ENCODE data around the gene GLA.

GLA gene

DNA sequence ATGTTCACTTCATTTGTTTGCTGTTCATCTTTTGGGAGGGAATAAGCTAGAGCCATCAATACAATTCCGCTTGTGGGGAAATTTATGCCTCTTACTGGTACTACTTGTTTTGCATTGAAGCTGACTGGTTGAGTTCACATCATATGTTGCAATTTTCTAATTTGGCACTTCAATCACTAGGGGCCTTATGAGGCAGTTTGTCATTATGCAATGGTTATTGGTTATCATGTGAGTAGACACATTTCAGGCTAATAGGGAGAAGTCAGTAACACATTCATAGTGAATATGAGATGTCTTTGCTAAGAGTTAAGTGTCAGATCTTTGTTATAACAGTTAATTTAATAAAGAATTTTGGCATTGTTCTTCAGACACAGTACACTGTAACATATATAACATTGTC is 11.9 kb downstream of the GLA start:
- DNase-seq = peak; percentile 32 to 68 (median 61)

DNA sequence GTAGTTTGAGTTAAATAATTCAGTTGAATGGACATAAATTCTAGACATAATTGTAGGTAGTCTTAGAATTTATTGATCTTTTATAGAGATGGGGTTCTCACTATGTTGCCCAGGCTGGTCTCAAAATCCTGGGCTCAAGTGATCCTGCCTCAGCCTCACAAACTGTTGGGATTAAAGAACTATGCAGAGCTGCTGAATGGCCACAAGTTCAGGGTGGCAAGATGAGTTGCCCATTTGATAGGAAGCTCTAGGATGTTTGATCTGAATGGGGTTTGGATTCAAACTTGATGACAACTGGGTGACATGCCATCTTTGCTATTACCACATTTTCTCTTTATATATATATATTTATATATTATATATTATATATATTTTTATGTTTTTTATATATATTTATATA is 13.4 kb downstream of the GLA start:
- DNase-seq = no peak

DNA sequence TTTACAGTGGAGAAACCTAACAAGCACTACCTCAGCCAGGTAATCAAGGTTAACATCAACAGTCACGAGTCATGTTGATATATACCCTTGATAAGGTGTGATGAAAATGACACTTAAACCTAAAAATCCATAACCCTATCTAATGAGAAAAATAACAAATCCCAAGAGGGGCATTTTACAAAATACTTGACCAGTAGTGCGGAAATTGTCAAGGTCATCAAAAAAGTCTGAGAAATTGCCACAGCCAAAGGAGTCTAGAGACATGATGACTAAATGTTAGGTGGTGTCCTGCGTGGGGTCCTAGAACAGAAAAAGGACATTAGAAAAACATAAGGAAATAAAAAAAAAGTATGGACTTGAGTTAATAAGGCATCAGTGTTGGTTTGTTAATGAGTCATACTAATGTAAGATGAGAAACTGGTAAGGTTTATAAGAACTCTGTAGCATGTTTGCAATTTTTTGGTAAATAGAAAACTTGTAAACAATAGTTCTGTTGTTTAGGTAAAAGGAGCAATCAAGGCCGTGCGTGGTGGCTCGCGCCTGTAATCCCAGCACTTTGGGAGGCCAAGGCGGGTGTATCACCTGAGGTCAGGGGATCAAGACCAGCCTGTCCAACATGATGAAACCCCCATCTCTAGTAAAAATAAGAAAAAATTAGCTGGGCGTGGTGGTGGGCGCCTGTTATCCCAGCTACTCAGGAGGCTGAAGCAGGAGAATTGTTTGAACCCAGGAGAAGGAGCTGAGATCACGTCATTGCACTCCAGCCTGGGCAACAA is 14.0 kb downstream of the GLA start:
- DNase-seq = no peak

DNA sequence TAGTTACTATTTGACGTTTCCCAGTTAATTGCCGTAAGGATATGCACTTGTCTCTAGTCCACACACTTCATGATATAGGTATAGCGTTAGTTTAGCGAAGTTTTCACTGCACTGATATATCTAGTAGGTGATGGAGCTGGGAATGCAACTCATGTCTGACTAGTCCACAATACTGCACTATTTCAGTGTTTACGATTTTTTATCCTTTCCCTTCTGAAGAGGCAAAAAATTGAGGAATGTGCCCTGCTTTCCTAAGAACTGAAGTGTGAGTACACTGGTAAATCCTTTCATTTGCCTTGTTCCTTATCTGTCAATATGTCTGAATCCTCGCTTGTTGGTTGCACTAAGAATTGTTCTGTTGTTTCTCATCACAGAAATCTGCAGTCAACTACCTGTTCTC is 15.9 kb downstream of the GLA start:
- no peak for DNase-seq

DNA sequence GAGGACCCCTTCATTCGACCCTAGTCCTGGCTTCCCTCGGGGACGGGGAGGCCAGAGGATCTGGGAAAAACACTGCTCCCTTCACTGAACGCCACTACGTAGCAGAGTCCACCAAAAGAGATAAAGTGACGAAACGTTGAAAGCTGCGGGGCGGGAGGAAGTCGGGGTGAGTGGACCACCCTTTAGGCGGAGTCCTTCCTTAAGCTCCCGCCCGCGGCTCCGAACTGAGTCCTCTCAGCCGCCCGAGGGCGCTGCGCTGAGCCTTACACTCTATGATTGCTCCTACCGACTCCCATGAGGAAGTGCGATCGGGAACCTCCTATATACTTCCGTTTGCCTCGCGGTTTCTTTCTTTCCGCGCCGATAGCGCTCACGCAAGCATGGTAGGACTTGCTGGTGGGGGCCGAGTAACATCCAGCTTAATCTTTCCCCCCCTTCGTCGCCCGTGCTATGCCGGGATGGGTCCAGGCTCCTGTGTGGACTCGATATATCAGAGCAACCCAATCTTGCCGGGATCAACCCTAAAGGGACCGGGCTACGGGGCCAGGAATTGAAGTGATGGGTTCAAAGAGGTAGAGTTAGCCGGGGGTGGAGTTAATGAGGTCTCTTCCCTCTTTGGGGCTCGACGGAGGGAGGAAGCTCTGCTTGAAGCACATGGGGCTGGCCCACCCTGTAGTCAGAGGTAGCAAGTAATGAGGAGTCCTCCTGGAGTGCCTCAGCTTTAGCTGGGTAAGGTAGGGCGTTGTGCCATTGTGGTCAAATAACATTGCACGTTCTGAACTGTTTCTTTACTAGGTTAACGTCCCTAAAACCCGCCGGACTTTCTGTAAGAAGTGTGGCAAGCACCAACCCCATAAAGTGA is 16.8 kb downstream of the GLA start, which contains the start of gene RPL36A:
Gene RPL36A (plus strand): TSS at position 348 of the 862 bp plus-strand sequence. CDS start 33 bp downstream, at position 381.
- peak; percentile 92 to 94 (median 92) for DNase-seq

DNA sequence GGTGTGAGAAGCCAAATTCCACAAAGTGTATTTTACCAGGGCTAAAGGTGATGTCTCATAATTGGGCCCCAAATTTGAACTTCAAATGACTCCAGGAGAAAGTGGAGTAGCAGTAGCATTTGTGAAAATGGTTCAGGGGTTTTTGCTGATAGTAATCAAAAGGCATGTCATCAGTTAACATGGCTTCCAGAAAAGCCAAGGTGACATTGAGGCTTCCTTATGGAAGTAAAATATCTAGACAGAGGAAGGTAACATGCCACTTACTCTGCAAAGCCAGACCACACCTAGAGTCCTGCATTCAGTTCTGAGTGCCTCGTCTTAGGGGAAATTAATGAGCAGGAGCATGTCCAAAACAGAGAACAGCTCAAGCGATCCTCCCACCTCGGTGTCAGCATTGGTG is 19.1 kb downstream of the GLA start:
- DNase-seq = no peak

DNA sequence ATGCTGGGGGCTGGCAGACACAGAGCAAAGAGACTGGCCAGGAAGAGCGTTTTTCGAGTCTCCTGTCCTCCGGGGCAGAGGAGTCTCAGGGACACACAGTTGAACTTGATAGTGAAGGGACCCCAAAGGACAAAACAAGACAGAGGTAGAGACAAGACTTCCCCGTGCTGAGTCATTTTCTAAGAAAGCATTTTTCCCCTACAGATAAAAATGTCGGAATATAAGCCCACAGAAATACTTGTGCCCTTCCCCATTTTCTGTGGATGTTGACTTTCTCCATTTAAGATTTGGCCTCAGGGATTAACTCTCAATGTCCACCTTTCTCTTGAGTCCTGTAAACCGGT is 21.2 kb downstream of the GLA start:
- peak in 1 of 3 donors; percentile 26 for DNase-seq

DNA sequence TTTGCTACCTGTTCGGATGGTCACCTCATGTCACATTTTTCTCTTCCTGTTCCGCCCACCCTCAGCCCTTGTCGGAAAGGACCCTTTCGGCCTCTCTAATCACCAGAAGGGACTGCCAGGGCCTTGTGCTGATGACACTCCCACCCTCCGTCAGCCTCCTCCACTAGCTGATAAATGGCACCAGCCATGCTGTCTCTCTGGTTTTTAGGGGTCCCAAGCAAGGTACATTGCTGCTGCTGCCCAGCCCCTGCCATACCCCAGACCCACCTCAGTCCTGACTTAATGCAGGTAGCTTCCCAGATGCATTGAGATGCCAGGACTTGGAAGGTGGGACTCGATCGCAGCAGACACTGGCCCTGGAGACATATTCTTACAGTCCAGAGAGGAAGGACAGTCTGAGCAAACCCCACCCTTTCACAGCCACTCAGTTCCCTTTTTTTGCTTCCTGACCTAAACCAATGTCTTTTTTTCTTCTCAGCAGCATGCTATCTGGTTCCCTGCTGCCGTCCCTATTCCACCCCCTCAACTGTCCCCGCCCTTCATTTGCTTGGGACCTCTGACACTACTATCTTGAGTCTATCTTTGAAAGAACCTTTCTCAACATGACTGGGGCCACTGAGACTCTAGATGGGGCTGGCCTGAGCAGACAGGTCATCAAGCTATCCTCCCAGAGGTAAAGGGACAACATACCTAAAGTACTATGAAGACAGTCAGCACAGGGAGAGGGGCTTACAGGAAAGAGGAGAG is 21.8 kb downstream of the GLA start, which contains the start of gene BTK:
Gene BTK (minus strand): TSS at position 397 of the 747 bp plus-strand sequence. CDS start 10,907 bp downstream, outside the sequence.
- DNase-seq = peak; percentile 65 to 73 (median 71)

DNA sequence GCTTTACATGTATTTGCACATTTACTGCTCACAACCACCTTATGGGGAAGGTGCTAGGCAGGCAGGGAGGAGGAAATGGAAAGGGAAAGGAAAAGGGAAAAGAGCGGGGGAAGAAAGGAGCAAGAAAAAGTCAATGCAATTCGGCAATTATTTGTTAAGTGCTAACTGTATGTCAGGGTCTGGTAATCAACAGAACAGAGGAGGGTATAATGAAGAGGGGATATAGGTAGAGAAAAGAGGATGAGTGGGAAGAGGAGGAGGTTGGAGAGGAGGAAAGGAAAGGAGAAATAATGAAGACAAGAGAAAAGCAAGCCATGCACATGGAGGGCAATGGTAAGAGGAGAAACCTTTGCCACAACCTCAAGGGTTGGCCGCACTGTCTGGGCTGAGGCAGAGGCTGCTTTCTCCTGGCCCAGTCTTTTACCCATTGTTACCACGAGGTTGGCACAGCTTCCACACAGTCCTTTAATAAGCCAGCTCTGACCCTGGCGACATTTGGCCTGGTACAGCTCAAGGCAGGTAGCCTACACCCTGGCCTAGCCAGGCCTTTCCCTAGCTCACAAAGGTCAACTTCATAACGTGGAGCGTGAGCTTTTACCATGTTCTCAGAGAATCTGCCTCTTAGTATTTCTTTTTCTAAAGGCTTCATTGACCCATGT is 22.6 kb downstream of the GLA start:
- peak in 1 of 3 donors; percentile 27 for DNase-seq

DNA sequence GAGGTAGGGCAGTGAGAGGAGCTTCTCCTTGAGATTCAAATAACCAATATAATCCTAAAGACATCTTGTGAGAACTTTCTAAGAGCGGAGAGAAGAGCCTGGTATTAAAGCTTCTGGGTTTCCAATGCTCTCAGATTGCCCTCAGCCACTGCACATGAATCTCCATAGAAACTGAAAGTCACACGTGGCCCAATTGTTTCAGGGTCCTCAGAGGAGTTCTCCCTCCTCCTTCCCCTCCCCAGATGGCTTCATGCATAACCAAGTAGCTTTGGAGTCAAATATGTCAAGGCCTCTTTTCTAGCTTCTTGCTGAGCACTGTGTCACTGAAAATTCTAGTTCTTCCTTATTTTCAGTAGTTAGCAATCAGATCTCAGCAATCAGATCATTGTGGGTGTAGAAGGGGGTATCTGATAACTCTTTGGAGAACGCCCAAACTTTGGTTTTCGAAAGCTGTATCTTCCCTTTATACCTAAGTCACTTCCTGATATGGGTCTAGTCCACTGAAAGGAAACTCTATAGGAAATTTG is 24.0 kb downstream of the GLA start:
- peak; percentile 12 to 40 (median 17) for DNase-seq

DNA sequence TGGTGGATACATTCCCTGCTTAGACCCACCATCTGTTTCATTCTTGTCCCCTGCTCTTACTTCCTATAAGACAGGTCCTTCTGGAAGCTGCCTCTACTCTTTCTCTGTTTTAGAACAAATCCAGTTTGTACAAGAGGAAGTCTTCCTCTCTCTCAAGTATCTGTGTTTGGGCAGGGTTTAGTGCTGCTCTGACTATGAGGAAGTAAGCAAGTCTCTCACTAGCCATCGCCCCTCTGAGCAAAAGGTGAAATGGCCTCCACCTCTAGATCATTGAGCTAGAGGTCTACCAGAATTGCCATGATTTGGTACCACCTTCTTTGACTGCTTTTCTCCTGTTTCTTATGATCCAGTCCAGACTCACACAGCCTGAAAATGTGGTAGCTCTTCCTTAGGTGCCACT is 30.2 kb downstream of the GLA start:
- peak in 1 of 3 donors; percentile 7 for DNase-seq

DNA sequence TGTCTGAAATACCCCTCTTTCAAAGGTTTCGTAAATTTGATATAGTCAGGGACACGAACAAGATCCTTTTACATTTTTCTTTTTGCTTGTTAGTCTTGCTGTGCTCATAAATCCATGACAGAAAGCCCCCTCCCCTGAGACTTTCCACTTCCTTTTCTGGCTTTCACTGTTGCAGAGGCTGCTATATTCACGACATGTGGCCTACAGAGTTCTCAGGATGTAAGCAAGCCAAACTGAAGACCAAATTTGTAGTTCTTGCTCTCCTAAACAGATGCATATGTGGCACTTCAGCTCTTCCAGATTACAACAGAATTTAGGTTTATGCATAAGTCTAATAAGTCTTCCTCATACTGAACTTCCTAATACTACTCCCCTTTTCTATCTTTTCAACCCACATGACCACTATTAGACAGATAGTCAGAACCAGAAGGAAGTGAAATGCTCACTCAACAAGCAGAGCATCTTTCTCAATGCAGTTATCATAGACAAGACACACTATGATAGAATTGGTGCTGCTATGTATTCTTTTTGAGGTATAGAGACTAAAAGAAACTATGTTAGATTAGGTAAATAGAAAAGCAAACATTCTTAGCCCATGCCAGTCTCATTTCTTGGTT is 36.7 kb downstream of the GLA start:
- no peak for DNase-seq

DNA sequence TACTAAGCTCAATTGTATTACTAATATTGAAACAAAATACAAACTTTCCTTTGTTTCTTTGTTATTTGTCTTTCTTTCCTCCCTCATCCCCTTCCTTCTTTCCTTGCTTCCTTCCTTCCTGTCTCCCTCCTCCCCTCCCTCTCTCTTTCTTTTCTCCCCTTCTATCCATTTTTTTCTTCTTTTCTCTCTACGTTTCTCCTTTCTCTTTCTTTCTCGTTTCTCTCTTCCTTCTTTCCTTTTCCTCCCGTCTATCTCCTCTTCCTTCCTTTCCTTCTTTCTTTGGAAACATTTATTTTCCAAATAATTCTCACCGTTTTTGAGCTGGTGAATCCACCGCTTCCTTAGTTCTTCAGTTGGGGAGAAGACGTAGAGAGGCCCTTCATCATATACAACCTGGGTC is 38.0 kb downstream of the GLA start:
- no peak for DNase-seq

DNA sequence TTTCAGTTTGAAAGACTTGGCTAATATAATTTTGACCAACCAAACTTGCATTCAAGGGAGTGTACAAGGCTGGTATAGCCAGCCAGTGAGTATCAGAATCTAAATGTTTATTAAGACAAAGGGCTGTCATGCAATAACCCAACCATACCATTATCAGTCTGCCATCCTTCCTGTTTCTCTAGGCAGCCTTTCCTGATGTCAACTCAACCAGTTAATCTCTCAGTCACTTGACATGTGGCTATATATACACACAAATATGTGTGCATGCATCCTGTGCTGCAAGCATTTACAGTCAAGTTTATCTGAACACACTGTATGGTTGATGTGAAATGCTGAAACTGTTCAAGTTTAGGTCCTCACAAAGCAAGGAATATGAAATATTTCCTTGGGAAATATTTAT is 38.9 kb downstream of the GLA start:
- DNase-seq = no peak

DNA sequence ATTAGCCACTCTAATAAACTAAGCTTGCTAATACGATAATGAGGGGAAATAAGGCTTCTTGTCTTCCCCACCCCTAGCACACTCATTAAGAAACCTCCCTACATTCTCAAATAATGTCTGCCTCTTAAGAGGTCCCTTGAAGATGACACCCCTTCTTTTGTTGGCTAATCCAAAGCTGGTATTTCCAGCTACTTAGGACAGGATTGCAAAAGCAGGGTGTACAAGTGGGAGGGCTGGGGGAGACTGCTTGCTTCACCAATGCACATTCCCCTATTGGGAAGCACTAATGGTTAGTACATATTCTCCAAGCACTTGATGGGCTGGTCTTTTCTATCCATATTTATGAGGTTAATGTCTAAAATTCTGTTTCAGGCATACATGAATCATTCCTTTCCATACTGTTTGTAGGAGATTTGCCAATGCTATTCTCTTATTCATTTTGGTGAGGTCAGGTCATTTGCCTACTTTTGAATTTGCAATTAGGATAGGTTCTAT is 42.4 kb downstream of the GLA start:
- no peak for DNase-seq

DNA sequence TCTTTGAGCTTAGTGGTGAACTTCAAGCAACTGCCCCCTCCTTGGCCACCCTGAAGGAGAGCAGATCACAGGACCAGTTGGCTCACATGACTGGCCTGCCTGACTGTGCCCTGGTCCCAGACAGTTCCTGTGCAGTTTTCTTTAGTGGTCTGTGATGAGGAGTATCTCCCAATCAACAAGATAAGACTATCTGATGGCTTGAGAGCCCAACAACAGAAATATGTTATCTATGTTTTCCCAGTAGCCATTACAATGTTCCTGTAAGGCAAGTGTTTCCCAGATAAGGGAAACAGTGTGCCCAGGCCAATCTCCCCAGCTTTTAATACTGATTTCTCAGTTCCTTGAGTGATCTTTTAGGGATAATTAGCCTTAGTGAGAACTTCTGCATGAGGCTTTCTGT is 45.0 kb downstream of the GLA start:
- DNase-seq = no peak

DNA sequence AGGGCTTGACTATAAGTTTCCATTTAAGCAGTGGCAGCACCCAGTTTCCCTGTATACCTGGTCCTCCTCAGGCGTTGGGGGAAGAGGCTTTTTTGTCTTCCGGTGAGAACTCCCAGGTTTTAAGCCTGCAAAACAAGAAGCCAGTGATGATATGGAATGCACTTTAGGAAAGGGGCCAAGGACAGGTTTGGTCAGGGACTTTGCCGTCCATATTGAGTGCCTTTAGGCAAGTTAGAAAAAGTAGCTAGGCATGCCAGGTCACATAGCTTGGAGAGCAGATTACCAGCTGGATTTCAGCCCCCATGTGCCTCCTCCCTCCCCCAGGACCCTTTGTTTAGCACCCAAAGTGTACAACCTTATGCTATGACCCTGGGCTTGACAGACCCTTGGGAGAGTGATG is 45.6 kb downstream of the GLA start:
- no peak for DNase-seq

DNA sequence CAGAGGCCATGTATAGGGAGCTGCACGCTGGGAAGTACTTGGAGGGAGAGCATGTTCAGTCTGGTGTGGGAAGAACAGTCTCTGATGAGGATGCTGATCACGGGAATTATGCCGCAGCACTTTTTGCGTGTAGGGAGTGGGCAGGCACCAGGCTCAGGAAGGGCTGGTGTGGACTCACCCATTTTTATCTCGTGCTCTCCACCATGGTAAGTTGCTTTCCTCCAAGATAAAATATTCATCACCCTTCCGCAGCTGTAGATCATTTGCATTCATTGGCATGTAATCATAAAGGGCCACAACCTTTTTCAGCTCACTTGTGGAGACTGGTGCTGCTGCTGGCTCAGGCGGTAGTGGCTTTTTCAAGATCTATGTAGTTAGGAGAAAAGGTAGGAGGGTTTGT is 47.3 kb downstream of the GLA start:
- DNase-seq = no peak

DNA sequence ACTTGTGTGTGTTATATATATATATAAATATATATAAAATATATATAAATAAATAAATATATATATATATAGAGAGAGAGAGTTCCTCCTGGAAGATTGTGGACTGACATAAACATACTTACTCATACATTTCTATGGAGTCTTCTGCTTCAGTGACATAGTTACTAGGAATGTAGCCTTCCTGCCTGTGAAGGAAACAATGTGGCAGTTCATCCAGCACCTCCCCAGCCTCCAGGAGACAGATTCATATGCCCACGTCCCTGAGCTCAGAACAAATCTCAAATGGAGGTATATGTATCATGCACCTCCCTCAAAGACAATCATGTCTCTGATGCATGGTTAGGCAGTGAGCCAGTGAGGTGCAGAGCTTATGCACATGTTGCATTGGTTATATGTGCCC is 47.8 kb downstream of the GLA start:
- DNase-seq = no peak

DNA sequence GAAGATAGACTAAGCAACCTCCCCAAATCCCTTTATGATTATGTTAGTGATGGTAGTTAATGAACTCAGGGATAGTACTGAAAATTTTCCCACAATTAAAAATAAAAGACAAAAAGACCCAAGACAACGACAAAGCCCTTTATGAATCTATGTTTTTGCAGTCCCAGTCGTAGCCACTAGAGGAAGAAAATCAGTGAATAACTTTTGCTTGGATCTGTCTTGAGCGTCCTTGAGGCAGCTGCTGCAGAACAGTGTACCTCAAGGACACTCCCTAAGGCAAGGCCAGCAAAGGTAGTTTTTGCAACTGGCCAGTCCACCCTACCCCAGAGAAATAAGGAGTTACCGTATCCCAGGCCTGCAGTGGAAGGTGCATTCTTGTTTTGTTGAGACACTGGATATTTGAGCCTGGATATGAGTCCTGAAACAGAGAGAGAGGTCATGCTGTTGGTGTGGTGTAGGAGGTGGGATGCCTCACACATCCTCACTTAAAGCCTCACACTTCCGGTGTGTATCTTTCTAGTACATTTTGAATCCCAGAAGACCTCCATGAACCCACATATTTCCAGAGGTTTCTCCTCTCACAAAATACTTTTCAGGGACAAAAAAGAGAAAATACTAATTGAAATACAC is 50.4 kb downstream of the GLA start:
- no peak for DNase-seq

DNA sequence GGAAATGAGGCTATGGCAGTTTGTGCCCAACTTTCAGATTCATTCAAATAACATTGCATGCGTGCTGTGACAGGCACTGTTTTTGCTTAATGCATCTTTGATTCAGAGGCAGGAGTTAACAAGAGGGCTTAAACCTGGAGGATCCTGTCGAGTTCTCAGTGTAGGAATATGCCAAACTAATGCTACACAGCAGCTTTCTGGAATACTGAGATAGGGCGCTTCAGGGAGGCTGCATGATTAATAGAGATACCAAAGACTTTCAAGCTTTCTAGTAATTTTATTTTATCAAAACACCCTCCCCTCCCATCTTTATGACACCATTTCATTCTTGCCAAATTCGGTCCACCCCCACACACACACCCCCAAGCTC is 58.5 kb downstream of the GLA start:
- no peak for DNase-seq

Data from suppressor macrophage treated with lipopolysaccharide for 1 hour (primary cell).